Fibroblast of lung (primary cell): ENCODE measurements around the gene JPH2. TPM values are rescaled to one million over a fixed set of nuclear protein-coding genes. Genes with fewer than 3 reads are reported as not detected.

Experiments used
- DNase-seq, 2 donors: peaks; one replicate each; pipeline versions ENCODE4 v3.0.0 to v3.0.0-alpha.2; 2010; ENCODE audit warnings: low read depth in 2 of 2
- H2AFZ ChIP-seq: 2 replicates; pipeline ENCODE4 v1.5.1; 2012; ENCODE audit warnings: low read length, control low read depth, inconsistent platforms
- H3K27ac ChIP-seq: 2 replicates; pipeline ENCODE4 v1.5.1; 2011; ENCODE audit warnings: low read length, control low read depth; ENCODE audit not compliant: insufficient read depth
- H3K27me3 ChIP-seq: 2 replicates; pipeline ENCODE4 v1.5.1; 2011; ENCODE audit warnings: mild to moderate bottlenecking, low read length; ENCODE audit not compliant: control insufficient read depth, insufficient read depth
- H3K36me3 ChIP-seq: 2 replicates; pipeline ENCODE4 v1.5.1; 2011; ENCODE audit warnings: low read length; ENCODE audit not compliant: control insufficient read depth, insufficient read depth
- H3K4me1 ChIP-seq: 2 replicates; pipeline ENCODE4 v1.5.1; 2011; ENCODE audit warnings: low read length; ENCODE audit not compliant: control insufficient read depth, insufficient read depth; ENCODE audit errors: extremely low read depth
- H3K4me2 ChIP-seq: 2 replicates; pipeline ENCODE4 v1.5.1; 2011; ENCODE audit warnings: low read length, control low read depth; ENCODE audit not compliant: insufficient read depth; ENCODE audit errors: extremely low read depth
- H3K4me3 ChIP-seq, 4 experiments: fragments of 200-600 bp in 1 of 4; sonication (generic) in 1 of 4; replicated peaks in 1 of 4; 2 replicates each; pipeline ENCODE4 v1.5.1; 2011 to 2016; ENCODE audit warnings: low read length in 4 of 4, low read depth in 3 of 4, mild to moderate bottlenecking in 3 of 4, control low read depth in 2 of 4, inconsistent platforms in 1 of 4, mixed read lengths in 1 of 4; ENCODE audit not compliant: insufficient read depth in 1 of 4; ENCODE audit errors: control extremely low read depth in 1 of 4
- H3K79me2 ChIP-seq: 2 replicates; pipeline ENCODE4 v1.5.1; 2012; ENCODE audit warnings: mild to moderate bottlenecking, low read length, inconsistent platforms; ENCODE audit not compliant: control insufficient read depth, insufficient read depth
- H3K9ac ChIP-seq: 2 replicates; pipeline ENCODE4 v1.5.1; 2011; ENCODE audit warnings: mild to moderate bottlenecking, low read length, control low read depth; ENCODE audit not compliant: insufficient read depth
- H3K9me3 ChIP-seq: 2 replicates; pipeline ENCODE4 v1.5.1; 2012; ENCODE audit warnings: low read depth, low read length; ENCODE audit not compliant: control insufficient read depth, insufficient read depth
- H4K20me1 ChIP-seq: 2 replicates; pipeline ENCODE4 v1.5.1; 2011; ENCODE audit warnings: low read length; ENCODE audit not compliant: control insufficient read depth, insufficient read depth; ENCODE audit errors: extremely low read depth
- EZH2 ChIP-seq: IDR thresholded peaks from 2 replicates; pipeline ENCODE4 v1.5.1; 2012; ENCODE audit warnings: low read length, control low read depth, mild to moderate bottlenecking; ENCODE audit errors: missing control alignments
- polyA plus RNA-seq, 2 donors: library from polyadenylated mRNA; depleted of rRNA in 1 of 2; stranded (reverse) in 1 of 2; unstranded in 1 of 2; fragments of >200 nt; gene quantifications; 2 replicates each; pipeline ENCODE4 v1.2.1, GENCODE V29; 2011 to 2012; ENCODE audit warnings: missing spikeins in 1 of 2
- total RNA-seq: library from RNA; depleted of rRNA; stranded (reverse); fragments of >200 nt; gene quantifications from 2 replicates; pipeline ENCODE4 v1.2.1, GENCODE V29; 2014
- TF ChIP-seq, protein P1 (sequence below), 2 donors: IDR thresholded peaks in 1 of 2; conservative IDR thresholded peaks in 1 of 2; 1 replicate in 1 of 2; 2 replicates in 1 of 2; pipeline ENCODE4 v1.5.1; 2011 to 2012; ENCODE audit warnings: low read length in 2 of 2, control low read depth in 1 of 2, inconsistent platforms in 1 of 2, low read depth in 1 of 2, mild to moderate bottlenecking in 1 of 2

JPH2 gene
- total and polyA plus RNA-seq, 2 donors (not counting 1 experiment from before 2014, with no cell fraction given) = 0.66 to 4.9 TPM

DNA sequence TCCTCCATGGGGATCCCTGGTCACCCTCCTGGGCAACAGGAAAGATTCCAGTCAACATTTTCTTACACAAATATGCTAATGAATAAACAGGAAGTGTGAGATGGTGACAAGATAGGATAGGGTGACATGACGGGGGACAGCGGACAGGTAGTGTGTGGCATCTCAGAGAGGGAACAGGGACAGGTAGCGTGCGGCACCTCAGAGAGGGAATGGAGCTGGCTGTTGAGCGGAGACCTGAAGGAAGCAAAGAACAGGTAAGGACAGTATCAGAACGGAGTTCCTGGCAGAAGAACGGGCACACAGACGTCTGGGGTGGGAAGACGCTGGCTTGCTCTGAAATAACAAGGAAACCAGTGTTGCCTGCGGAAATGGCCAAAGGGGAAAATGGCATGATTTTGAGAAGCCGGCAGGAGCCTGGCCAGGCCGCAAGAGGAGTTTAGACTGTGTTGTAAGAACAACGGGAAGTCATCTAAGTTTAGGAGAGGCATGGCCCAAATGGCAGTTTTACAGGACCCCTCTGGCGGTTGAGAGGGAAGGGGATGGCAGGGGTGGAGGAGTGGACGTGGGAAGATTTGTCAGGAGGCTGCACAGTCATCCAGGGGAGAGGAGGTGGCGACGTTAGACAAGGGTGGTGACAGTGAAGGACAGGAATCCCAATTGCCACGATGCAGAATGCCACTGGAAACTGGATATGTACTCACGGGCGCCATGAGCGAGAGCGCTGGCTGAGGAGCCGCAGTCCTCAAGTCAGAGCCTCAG, 111.6 kb downstream of the JPH2 start:
- TF ChIP-seq, protein P1, sequence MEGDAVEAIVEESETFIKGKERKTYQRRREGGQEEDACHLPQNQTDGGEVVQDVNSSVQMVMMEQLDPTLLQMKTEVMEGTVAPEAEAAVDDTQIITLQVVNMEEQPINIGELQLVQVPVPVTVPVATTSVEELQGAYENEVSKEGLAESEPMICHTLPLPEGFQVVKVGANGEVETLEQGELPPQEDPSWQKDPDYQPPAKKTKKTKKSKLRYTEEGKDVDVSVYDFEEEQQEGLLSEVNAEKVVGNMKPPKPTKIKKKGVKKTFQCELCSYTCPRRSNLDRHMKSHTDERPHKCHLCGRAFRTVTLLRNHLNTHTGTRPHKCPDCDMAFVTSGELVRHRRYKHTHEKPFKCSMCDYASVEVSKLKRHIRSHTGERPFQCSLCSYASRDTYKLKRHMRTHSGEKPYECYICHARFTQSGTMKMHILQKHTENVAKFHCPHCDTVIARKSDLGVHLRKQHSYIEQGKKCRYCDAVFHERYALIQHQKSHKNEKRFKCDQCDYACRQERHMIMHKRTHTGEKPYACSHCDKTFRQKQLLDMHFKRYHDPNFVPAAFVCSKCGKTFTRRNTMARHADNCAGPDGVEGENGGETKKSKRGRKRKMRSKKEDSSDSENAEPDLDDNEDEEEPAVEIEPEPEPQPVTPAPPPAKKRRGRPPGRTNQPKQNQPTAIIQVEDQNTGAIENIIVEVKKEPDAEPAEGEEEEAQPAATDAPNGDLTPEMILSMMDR (conservative IDR thresholded peaks at IDR 0.05 in 1 of 2, IDR thresholded peaks at IDR 0.05 in 1 of 2; ENCODE audit: low read depth in 1 of 2, low read length in 2 of 2) = no peak
- no peak for TF ChIP-seq EZH2
- Histone ChIP-seq H3K27ac (no peak overlapping the region), H3K27me3 (no peaks in the 10 kb centered on the region)

DNA sequence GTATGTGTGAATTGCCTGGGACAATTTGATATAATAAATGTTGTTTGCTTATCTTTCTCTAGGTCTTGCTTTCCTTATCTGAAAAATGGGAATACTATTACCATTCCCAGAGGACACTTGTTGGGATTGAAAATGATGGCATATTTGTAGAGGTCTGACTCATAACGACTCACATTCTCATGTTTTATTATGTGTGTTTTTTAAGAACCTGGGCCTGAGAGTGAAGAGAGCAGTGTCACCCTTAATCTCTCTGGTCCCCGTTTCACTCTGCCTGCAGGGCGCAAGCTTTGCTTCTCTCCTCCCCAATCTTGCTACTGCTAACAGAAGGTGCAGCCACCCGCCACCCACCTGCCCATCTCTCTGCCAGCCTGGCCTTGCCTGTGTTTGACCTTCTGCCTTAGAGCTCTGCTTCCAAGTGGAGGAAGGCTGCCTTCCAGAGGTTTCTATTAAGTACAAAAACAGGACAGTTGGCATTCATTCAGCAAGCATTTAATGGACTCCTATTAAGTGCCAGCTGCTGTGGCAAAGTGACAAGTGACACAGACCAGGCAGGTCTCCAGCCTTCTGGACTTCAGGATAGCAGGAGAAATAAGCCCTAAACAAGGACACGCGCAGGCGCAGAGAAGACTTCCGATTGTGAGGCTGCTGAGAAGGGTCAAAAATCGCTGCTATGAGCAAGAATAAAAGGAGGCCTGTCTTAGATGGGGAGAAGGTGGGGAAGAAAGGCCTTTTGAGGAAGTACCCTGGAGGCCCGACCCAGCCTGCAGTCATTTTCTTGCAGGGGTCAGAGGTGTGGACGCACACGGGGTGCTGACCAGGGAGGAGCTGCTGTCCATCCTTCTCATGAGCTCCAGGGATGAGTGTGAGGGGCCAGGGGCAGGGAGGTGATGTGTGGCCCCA, 112.5 kb downstream of the JPH2 start:
- no peak for TF ChIP-seq EZH2
- TF ChIP-seq, protein P1 (conservative IDR thresholded peaks at IDR 0.05 in 1 of 2, IDR thresholded peaks at IDR 0.05 in 1 of 2; ENCODE audit: low read depth in 1 of 2, low read length in 2 of 2) = no peak
- no peak overlapping the region for H3K27ac ChIP-seq
- no peaks in the 10 kb centered on the region for H4K20me1 ChIP-seq
- H3K27me3 ChIP-seq = no peaks in the 10 kb centered on the region
- no peak overlapping the region for H3K4me3 ChIP-seq
- no peaks in the 10 kb centered on the region for H3K9me3 ChIP-seq
- H3K79me2 ChIP-seq = no peaks in the 10 kb centered on the region
- H3K4me2 ChIP-seq = no peak overlapping the region
- peak; percentile 68 to 77 for DNase-seq
- H3K9ac ChIP-seq = no peak overlapping the region
- no peaks in the 10 kb centered on the region for H3K36me3 ChIP-seq
- H3K4me1 ChIP-seq = peaks cover 7% of the 10 kb centered on the region
- no peak overlapping the region for H2AFZ ChIP-seq

More for the DNA sequence above, 111.6 kb downstream of the JPH2 start:
- Histone ChIP-seq H3K4me1 (peaks cover 12% of the 10 kb centered on the region), H3K36me3 (no peaks in the 10 kb centered on the region), H3K9ac (no peak overlapping the region), H4K20me1 (no peaks in the 10 kb centered on the region), H2AFZ (no peak overlapping the region), H3K79me2 (no peaks in the 10 kb centered on the region), H3K9me3 (no peaks in the 10 kb centered on the region), H3K4me3 (no peak overlapping the region), H3K4me2 (no peak overlapping the region)
- DNase-seq = no peak

DNA sequence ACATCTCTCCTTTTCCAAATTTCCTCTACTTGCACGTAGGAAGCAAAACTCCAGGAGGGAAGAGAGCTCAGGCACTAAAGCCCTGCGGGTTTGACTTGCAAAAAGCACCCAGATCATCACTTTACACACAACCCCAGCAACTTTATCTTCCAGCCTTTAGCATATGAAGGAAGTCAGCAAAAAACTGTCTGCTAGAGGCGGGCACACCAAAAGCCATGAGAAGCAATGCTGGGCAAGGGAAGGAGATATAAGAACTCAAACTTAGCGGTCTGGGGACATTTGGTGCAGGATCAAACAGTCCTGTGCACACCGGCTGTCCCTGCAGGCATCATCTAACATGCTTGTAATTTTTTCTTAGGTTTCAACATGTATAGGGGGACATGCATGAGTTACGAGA, 113.3 kb downstream of the JPH2 start:
- TF ChIP-seq EZH2 = no peak
- TF ChIP-seq, protein P1 (conservative IDR thresholded peaks at IDR 0.05 in 1 of 2, IDR thresholded peaks at IDR 0.05 in 1 of 2; ENCODE audit: low read depth in 1 of 2, low read length in 2 of 2) = no peak
- no peak overlapping the region for H3K27ac ChIP-seq

More for the DNA sequence above, 113.3 kb downstream of the JPH2 start:
- Histone ChIP-seq H3K27me3 (no peaks in the 10 kb centered on the region), H3K9me3 (no peaks in the 10 kb centered on the region), H3K79me2 (no peaks in the 10 kb centered on the region), H3K9ac (no peak overlapping the region), H2AFZ (no peak overlapping the region), H3K36me3 (peaks cover 2% of the 10 kb centered on the region), H3K4me1 (peaks cover 7% of the 10 kb centered on the region), H4K20me1 (no peaks in the 10 kb centered on the region), H3K4me3 (no peak overlapping the region), H3K4me2 (no peak overlapping the region)
- no peak for DNase-seq
